Activated CD8-positive, alpha-beta memory T cell treated with anti-CD3 and anti-CD28 coated beads, Interleukin-2, amount 10 ng/mL, durations not matched to agents 7 days and 5 days (primary cell): ENCODE results near the gene CD274. TPM values are rescaled to one million over a fixed set of nuclear protein-coding genes. Genes with fewer than 3 reads are reported as not detected.
"Not testable (repeated sequence)": the region's sequence is repeated elsewhere in the genome, so short reads cannot be mapped to it uniquely, and the experiment has no call there.

Experiments
- ATAC-seq: fragments of 150-1000 bp; cut with Tn5 transposase; one replicate; pipeline ENCODE4 v1.10.0; 2021; ENCODE audit warnings: moderate library complexity
- CTCF ChIA-PET: fragments of 350-600 bp; sonication (Branson Sonifier 250); formaldehyde crosslinking; loops from one replicate; lab custom pipeline; 2021; ENCODE audit warnings: antibody characterized with exemption; lab: Charles Lee
- DNase-seq: peaks from one replicate; pipeline ENCODE4 v3.0.0-alpha.2; 2020
- H3K27ac Mint-ChIP-seq: one replicate; pipeline ENCODE4 v1.8.0; 2021; ENCODE audit warnings: mild to moderate bottlenecking, mixed read lengths
- H3K27me3 Mint-ChIP-seq: one replicate; pipeline ENCODE4 v1.8.0; 2021; ENCODE audit warnings: mixed read lengths
- H3K36me3 Mint-ChIP-seq: one replicate; pipeline ENCODE4 v1.8.0; 2021; ENCODE audit warnings: mild to moderate bottlenecking, mixed read lengths
- H3K4me1 Mint-ChIP-seq: one replicate; pipeline ENCODE4 v1.8.0; 2021; ENCODE audit warnings: mixed read lengths
- H3K4me3 Mint-ChIP-seq: one replicate; pipeline ENCODE4 v1.8.0; 2021; ENCODE audit warnings: mild to moderate bottlenecking, moderate library complexity, mixed read lengths
- H3K9me3 Mint-ChIP-seq: one replicate; pipeline ENCODE4 v1.8.0; 2022; ENCODE audit warnings: low read depth, mixed read lengths
- total RNA-seq, 2 experiments: library from RNA; stranded (reverse); gene quantifications; one replicate each; pipeline ENCODE4 v1.2.3, GENCODE V29; 2021

Gene CD274
- total RNA-seq, 2 experiments from 2014 or later, result 8.3 to 10.4 TPM

DNA sequence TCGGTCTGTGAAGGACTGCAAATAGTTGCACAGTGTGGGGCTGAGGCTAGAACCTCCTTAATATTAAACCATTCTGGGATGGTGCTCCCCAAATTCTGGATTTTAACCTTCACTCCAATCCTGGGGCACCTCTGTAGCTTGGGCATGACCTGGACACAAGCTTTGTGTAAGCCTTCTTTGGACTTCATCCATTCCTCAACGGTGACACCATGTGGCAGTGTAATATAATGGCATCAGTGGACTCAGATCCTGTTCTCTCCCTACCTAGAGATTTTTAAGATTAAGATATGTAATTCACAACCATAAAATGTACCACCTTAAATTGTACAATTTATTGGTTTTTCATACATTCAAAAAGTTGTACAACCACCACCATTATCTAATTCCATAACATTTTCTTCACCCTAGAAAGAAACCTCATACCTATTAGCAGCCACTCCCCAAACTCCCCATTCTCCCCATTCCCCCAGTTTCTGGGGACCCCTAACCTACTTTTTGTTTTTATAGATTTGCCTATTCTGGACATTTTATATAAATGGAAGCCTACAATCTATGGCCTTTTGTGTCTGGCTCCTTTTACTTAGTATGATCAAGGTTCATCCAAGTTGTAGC is 7.8 kb upstream of the CD274 start:
- Mint-ChIP-seq H3K36me3 (no peaks in the 10 kb centered on the region), H3K27me3 (no peaks in the 10 kb centered on the region), H3K27ac (no peak overlapping the region), H3K4me3 (no peak overlapping the region), H3K9me3 (no peaks in the 10 kb centered on the region), H3K4me1 (peaks cover 40% of the 10 kb centered on the region)
- CTCF ChIA-PET, result interaction anchor here (0.8 to 8.0 kb wide), 8 partner anchors 8 to 370 kb away, joined by 3 to 64 read pairs (median 4); partner anchors contain the start of genes CD274 and INSL6
- DNase-seq (peak; percentile 60), ATAC-seq (no peak)

DNA sequence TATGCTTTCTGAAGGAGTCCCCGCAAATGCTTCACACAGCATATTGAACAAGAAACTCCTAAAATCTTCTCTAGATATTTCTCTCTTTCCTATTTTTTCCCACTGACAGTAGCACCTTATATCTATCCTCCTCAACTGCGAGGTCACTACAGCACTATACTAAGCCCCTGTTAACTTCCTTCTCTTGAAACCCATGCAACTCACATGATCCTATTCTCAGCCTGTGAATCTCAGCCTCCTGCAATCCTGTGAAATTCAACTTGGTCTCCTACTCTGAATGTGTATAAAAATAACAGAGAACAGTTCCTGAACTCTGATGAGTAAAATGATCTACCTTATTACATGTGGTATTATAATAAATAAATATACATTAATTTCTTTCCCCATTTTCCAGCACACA is 6.5 kb upstream of the CD274 start:
- CTCF ChIA-PET, result interaction anchor here (1.0 to 8.0 kb wide), 6 partner anchors 15 to 681 kb away, joined by 3 to 64 read pairs (median 4); partner anchors contain the start of gene INSL6
- no peaks in the 10 kb centered on the region for H3K36me3 Mint-ChIP-seq
- no peak overlapping the region for H3K27ac Mint-ChIP-seq
- peaks cover 42% of the 10 kb centered on the region for H3K4me1 Mint-ChIP-seq
- no peaks in the 10 kb centered on the region for H3K27me3 Mint-ChIP-seq
- no peaks in the 10 kb centered on the region for H3K9me3 Mint-ChIP-seq
- no peak overlapping the region for H3K4me3 Mint-ChIP-seq
- no peak for ATAC-seq
- DNase-seq, result no peak

DNA sequence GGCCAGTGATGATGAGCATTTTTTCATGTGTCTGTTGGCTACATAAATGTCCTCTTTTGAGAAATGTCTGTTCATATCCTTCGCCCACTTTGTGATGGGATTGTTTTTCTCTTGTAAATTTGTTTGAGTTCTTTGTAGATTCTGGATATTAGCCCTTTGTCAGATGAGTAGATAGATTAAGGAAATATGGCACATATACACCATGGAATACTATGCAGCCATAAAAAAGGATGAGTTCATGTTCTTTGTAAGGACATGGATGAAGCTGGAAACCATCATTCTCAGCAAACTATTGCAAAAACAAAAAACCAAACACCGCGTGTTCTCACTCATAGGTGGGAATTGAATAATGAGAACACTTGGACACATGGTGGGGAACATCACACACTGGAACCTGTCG is 5.2 kb upstream of the CD274 start:
- H3K4me3 Mint-ChIP-seq, H3K27ac Mint-ChIP-seq, H3K27me3 Mint-ChIP-seq, H3K9me3 Mint-ChIP-seq, H3K36me3 Mint-ChIP-seq, DNase-seq, CTCF ChIA-PET, ATAC-seq: not testable (repeated sequence)
- H3K4me1 Mint-ChIP-seq, result peaks cover 47% of the 10 kb centered on the region

DNA sequence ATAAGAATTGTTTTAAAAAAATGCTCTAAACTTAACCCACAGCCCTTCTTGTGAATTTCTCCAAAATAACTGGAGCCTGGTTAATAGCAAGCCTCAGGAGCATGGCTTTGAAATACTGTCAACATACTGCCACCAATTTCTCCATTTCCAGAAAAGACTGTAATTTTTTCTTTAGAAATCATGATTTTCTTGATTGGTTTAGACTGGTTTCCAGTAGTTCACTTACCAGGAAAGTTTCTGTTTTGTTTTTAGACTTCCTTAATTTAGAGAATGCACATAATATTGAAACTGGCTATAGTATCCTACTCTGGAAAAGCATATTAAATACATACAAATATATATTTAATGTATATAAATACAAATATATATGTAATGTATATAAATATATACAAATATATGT is 4.5 kb upstream of the CD274 start:
- no peak for ATAC-seq
- Mint-ChIP-seq H3K36me3 (no peaks in the 10 kb centered on the region), H3K9me3 (no peaks in the 10 kb centered on the region), H3K4me1 (peaks cover 47% of the 10 kb centered on the region), H3K27ac (no peak overlapping the region), H3K27me3 (no peaks in the 10 kb centered on the region), H3K4me3 (no peak overlapping the region)
- DNase-seq, result no peak
- CTCF ChIA-PET, result interaction anchor here (1.3 to 3.0 kb wide), 3 partner anchors 8 to 260 kb away, joined by 3 to 16 read pairs (median 7); partner anchors contain the start of gene PLGRKT

DNA sequence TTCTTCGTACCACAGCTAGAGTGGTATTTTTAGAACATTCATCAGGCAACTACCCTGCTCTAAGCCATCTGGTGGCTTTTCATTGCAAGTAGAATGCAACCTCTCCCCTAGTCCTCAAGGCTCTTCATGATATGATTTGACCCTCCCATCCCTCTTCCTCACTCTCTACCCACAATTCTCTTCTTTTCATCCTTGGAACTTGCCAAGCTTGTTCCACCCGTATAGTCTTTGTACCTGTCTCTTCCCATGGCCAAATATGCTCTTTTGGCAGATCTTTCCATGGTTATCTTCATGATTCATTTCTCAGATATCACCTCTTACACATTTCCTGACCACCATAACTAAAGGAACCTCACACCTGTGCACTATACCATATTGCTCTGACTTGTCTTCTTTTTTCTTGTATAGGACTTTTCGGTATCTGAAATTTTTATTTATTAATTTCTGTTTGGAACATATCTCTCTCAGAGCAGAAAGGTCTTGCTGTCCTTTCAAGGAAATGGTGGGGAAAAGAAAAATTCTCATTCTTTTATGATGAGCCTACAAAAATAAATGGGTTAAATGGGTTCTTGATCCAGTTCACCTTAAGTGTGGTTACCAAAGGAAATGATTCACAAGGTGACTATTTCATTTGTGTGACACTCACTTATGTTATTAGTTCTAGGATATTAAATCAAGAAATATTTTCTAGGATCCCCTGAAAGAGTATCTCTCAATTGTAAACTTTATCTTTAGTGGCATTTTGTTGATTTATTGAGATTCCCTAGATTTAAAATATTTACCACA is 3.7 kb upstream of the CD274 start:
- Mint-ChIP-seq H3K36me3 (no peaks in the 10 kb centered on the region), H3K27ac (peak overlapping the region; percentile 68), H3K4me1 (peaks cover 49% of the 10 kb centered on the region), H3K9me3 (no peaks in the 10 kb centered on the region), H3K4me3 (peak overlapping the region; percentile 14), H3K27me3 (no peaks in the 10 kb centered on the region)
- CTCF ChIA-PET, result interaction anchor here (1.3 to 3.0 kb wide), 3 partner anchors 9 to 260 kb away, joined by 3 to 16 read pairs (median 7); partner anchors contain the start of gene PLGRKT
- no peak for DNase-seq
- ATAC-seq, result no peak

DNA sequence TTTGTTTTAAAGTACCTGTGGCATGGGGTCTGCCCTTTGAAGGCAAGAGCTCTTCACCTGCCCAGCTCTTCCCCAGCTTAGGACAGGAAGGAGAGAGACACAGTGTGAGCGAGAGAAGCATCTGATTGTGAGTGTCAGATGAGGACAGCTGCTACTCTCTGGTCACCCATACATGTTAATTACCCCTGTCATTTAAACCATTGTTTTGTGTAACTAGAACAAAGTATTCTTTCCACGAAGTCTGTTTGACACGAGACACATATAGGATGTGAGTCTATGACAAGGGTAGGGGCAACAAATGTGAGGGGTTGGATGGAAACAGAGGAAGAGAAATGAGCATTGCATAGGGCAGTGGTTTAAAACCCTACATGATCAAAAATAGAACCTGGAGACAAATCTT is 3.0 kb upstream of the CD274 start:
- Mint-ChIP-seq H3K27ac (peak overlapping the region; percentile 68), H3K4me3 (no peak overlapping the region), H3K27me3 (no peaks in the 10 kb centered on the region), H3K9me3 (no peaks in the 10 kb centered on the region), H3K36me3 (peaks cover 2% of the 10 kb centered on the region), H3K4me1 (peaks cover 52% of the 10 kb centered on the region)
- DNase-seq, result no peak
- CTCF ChIA-PET, result interaction anchor here (1.1 to 4.1 kb wide), 6 partner anchors 10 to 688 kb away, joined by 3 to 88 read pairs (median 8); partner anchors contain the start of genes INSL6 and PLGRKT
- no peak for ATAC-seq

DNA sequence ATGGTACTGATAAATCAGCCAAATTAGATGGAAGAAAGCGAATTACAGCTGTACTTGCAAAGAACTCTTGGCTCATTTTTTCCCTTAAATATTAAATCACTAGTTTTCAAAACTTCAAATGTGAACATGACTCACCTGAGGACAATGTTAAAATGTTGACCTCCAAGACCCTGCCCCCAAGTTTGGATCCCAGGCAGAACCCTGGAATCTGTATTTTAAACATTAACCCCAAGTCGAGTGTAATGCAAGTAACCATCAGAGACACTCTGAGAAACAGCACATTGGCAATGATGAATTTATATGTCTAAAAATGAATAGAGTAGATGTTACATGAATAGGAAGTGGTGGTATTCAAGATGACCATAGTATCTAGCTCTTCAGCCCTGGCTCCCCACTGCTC is 2.3 kb upstream of the CD274 start:
- no peak for DNase-seq
- no peak for ATAC-seq
- peak overlapping the region; percentile 22 for H3K4me3 Mint-ChIP-seq
- peak overlapping the region; percentile 56 for H3K27ac Mint-ChIP-seq
- peaks cover 2% of the 10 kb centered on the region for H3K36me3 Mint-ChIP-seq
- H3K9me3 Mint-ChIP-seq, result no peaks in the 10 kb centered on the region
- H3K4me1 Mint-ChIP-seq, result peaks cover 55% of the 10 kb centered on the region
- no peaks in the 10 kb centered on the region for H3K27me3 Mint-ChIP-seq
- CTCF ChIA-PET, result interaction anchor here (0.6 to 4.1 kb wide), 7 partner anchors 11 to 688 kb away, joined by 3 to 88 read pairs (median 8); partner anchors contain the start of genes INSL6 and PLGRKT

DNA sequence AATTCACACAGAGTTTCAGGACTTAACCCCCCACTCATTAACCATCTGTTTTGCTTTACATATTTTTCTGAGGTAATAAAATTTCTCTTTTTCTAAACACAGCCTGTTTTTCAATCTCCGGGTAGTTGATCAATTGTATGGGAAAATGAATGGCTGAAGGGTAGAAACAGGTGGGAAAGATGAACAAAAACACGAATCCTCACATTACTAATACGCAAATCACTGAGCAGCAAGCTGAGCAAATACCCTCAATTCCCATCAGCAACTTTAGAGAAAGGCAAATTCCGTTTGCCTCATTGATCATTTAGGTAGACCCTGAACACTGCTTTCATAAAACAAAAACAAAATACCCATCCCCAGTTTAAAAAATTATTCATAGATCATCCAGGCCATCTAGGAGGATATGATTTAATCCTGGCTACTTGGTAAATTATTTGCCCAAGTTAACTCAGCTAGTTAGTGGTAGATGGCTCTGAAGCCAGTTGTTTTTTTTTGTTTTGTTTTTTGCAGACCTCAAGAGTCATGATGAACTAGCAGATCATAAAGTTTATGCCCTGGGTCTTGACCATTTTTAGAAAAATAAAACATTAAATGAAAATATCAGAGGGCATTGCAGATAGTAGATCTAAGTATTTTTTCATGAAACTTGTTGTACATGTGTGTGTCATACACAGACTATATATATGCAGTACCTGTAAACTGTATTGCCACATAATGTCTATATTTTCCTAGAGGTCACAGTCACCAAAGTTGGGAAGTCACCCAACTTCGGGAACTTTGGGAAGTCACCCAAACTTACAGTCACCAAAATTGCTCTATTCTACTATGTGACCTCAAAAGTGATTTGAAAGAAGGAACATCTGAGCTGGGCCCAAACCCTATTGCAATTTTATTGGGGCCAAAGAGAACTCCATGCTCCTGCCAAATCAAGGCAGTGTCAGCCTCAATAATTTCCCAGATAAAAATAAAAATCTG is 1.6 kb upstream of the CD274 start:
- CTCF ChIA-PET, result interaction anchor here (0.6 to 4.1 kb wide), 15 partner anchors 9 to 689 kb away, joined by 3 to 88 read pairs (median 13); partner anchors contain the start of genes INSL6, PDCD1LG2 and PLGRKT
- ATAC-seq (no peak), DNase-seq (no peak)
- Mint-ChIP-seq H3K4me3 (peak overlapping the region; percentile 95), H3K4me1 (peaks cover 62% of the 10 kb centered on the region), H3K27ac (peak overlapping the region; percentile 97), H3K36me3 (peaks cover 2% of the 10 kb centered on the region), H3K9me3 (no peaks in the 10 kb centered on the region), H3K27me3 (no peaks in the 10 kb centered on the region)

DNA sequence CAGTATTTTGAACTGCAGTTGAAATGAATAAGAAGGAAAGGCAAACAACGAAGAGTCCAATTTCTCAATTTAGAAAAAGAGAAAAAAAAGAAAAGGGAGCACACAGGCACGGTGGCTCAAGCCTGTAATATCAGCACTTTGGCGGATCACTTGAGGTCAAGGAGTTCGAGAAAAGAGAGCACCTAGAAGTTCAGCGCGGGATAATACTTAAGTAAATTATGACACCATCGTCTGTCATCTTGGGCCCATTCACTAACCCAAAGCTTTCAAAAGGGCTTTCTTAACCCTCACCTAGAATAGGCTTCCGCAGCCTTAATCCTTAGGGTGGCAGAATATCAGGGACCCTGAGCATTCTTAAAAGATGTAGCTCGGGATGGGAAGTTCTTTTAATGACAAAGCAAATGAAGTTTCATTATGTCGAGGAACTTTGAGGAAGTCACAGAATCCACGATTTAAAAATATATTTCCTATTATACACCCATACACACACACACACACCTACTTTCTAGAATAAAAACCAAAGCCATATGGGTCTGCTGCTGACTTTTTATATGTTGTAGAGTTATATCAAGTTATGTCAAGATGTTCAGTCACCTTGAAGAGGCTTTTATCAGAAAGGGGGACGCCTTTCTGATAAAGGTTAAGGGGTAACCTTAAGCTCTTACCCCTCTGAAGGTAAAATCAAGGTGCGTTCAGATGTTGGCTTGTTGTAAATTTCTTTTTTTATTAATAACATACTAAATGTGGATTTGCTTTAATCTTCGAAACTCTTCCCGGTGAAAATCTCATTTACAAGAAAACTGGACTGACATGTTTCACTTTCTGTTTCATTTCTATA is 602 bp upstream of the CD274 start:
- Mint-ChIP-seq H3K36me3 (peaks cover 2% of the 10 kb centered on the region), H3K27me3 (no peaks in the 10 kb centered on the region), H3K9me3 (no peaks in the 10 kb centered on the region), H3K4me1 (peaks cover 69% of the 10 kb centered on the region), H3K4me3 (peak overlapping the region; percentile 95), H3K27ac (peak overlapping the region; percentile 97)
- peak; percentile 1 for ATAC-seq
- CTCF ChIA-PET, result interaction anchor here (0.7 to 4.1 kb wide), 34 partner anchors 7 to 463 kb away, joined by 3 to 88 read pairs (median 4); partner anchors contain the start of genes PDCD1LG2, PLGRKT and RIC1
- no peak for DNase-seq

DNA sequence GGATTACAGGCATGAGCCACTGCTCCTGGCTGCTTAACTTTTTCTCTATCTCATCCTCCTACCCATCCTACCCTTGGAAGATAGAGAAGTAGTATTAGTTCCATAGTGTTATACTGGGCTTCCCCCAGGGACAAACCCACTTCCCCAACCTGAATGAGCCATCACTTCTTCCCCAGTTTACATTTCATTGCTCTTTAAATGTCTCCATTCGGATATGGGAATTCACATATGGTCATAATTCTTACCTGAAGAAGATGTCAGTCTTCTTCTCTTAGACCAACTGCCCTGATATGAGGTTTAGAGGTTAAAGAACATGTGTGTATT is 1.9 kb downstream of the CD274 start:
- CTCF ChIA-PET, result interaction anchor here (1.2 kb wide), 1 partner anchor 148 kb away, joined by 5 read pairs; no protein-coding TSS in a partner anchor
- peak overlapping the region; percentile 97 for H3K27ac Mint-ChIP-seq
- H3K4me3 Mint-ChIP-seq, result peak overlapping the region; percentile 95
- DNase-seq (no peak), ATAC-seq (no peak)
- peaks cover 13% of the 10 kb centered on the region for H3K36me3 Mint-ChIP-seq
- peaks cover 68% of the 10 kb centered on the region for H3K4me1 Mint-ChIP-seq
- H3K9me3 Mint-ChIP-seq, result no peaks in the 10 kb centered on the region
- no peaks in the 10 kb centered on the region for H3K27me3 Mint-ChIP-seq

DNA sequence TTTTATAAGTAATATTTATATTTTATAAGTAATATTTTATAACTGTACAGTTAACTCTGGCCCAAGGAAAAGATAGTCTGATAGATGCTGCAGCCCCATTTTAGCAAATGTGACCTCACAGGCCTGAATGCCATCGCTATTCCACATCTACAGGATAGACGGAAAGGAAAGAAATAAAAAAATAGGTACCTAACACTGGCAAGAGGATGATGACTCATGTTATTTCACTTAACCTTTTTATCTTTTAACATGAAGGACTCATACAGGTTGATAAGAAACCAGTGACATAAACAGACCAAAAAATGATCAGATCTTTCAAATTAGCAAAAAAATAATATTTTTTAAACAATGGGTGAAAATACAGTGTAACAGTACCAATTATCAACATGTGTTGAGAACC is 2.7 kb downstream of the CD274 start:
- DNase-seq (no peak), ATAC-seq (no peak)
- CTCF ChIA-PET, result interaction anchor here (1.2 kb wide), 1 partner anchor 148 kb away, joined by 5 read pairs; no protein-coding TSS in a partner anchor
- H3K27me3 Mint-ChIP-seq, result no peaks in the 10 kb centered on the region
- peak overlapping the region; percentile 5 for H3K4me3 Mint-ChIP-seq
- H3K27ac Mint-ChIP-seq, result peak overlapping the region; percentile 35
- H3K4me1 Mint-ChIP-seq, result peaks cover 68% of the 10 kb centered on the region
- H3K36me3 Mint-ChIP-seq, result peaks cover 20% of the 10 kb centered on the region
- H3K9me3 Mint-ChIP-seq, result no peaks in the 10 kb centered on the region

DNA sequence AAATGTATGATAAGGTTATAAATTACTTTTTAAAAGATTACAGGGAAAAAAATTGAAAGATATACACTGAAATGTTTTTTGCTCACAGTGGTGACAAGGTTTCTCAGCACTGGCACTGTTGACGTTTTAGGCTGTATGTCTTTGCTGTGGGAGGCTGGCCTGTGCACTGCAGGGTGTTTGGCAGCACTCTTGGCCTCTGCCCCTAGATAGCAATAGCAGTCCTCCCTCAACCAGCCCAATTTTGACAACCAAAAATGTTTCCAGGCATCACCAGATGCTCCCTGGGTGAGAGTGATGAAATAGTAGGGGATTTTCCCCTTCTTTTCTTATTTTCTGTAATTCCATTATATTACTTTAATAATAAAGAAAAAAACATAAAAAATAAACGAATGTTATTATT is 3.3 kb downstream of the CD274 start:
- H3K9me3 Mint-ChIP-seq, result no peaks in the 10 kb centered on the region
- ATAC-seq (peak; percentile 22), DNase-seq (peak; percentile 60)
- CTCF ChIA-PET, result interaction anchor here (0.7 kb wide), 1 partner anchor 146 kb away, joined by 3 read pairs; no protein-coding TSS in a partner anchor
- H3K27ac Mint-ChIP-seq, result peak overlapping the region; percentile 73
- H3K27me3 Mint-ChIP-seq, result no peaks in the 10 kb centered on the region
- no peak overlapping the region for H3K4me3 Mint-ChIP-seq
- H3K4me1 Mint-ChIP-seq, result peaks cover 67% of the 10 kb centered on the region
- H3K36me3 Mint-ChIP-seq, result peaks cover 27% of the 10 kb centered on the region
